MM.1S (cell line): Measurements from ENCODE around the gene AGER.

Experiments used
- DNase-seq: peaks from one replicate; pipeline ENCODE4 v3.0.0-alpha.2; 2015
- H2AFZ ChIP-seq: fragments of 300-600 bp; sonication (generic); 2 replicates; pipeline ENCODE4 v1.6.0; 2016; ENCODE audit warnings: antibody characterized with exemption, low read length
- H3F3A ChIP-seq: fragments of 300-600 bp; sonication (generic); 2 replicates; pipeline ENCODE4 v1.6.1; 2016; ENCODE audit warnings: mild to moderate bottlenecking, antibody characterized with exemption, low read length, moderate library complexity, mixed read lengths; ENCODE audit not compliant: insufficient read depth
- H3K27ac ChIP-seq: fragments of 300-600 bp; sonication (generic); 2 replicates; pipeline ENCODE4 v1.5.1; 2016; ENCODE audit warnings: mild to moderate bottlenecking, low read length
- H3K27me3 ChIP-seq: fragments of 300-600 bp; sonication (generic); replicated peaks from 2 replicates; pipeline ENCODE4 v1.6.0; 2016; ENCODE audit warnings: low read length; ENCODE audit not compliant: insufficient read depth
- H3K36me3 ChIP-seq: fragments of 300-600 bp; sonication (generic); replicated peaks from 2 replicates; pipeline ENCODE4 v1.6.1; 2016; ENCODE audit warnings: mild to moderate bottlenecking, low read length, mixed read lengths; ENCODE audit not compliant: insufficient read depth
- H3K4me1 ChIP-seq: fragments of 300-600 bp; sonication (generic); 2 replicates; pipeline ENCODE4 v1.6.1; 2016; ENCODE audit warnings: low read length, mixed read lengths
- H3K4me2 ChIP-seq: fragments of 300-600 bp; sonication (generic); 2 replicates; pipeline ENCODE4 v1.6.0; 2016; ENCODE audit warnings: low read depth, low read length
- H3K4me3 ChIP-seq: fragments of 300-600 bp; sonication (generic); 2 replicates; pipeline ENCODE4 v1.5.1; 2016; ENCODE audit warnings: low read length, mixed read lengths
- H3K79me2 ChIP-seq: fragments of 300-600 bp; sonication (generic); 2 replicates; pipeline ENCODE4 v1.6.1; 2016; ENCODE audit warnings: mixed run types, low read length, mixed read lengths
- H3K9ac ChIP-seq: fragments of 300-600 bp; sonication (generic); 2 replicates; pipeline ENCODE4 v1.6.1; 2016; ENCODE audit warnings: low read length, mixed read lengths
- H3K9me2 ChIP-seq: fragments of 300-600 bp; sonication (generic); replicated peaks from 2 replicates; pipeline ENCODE4 v1.6.1; 2016; ENCODE audit warnings: mild to moderate bottlenecking, low read length, mixed read lengths; ENCODE audit not compliant: insufficient read depth
- H3K9me3 ChIP-seq: fragments of 300-600 bp; sonication (generic); replicated peaks from 2 replicates; pipeline ENCODE4 v1.6.1; 2016; ENCODE audit warnings: mild to moderate bottlenecking, low read length, mixed read lengths; ENCODE audit not compliant: insufficient read depth
- H4K20me1 ChIP-seq: fragments of 300-600 bp; sonication (generic); 2 replicates; pipeline ENCODE4 v1.6.1; 2016; ENCODE audit warnings: mild to moderate bottlenecking, low read length, moderate library complexity, mixed read lengths; ENCODE audit not compliant: insufficient read depth
- CTCF ChIP-seq: fragments of 300-600 bp; sonication (generic); IDR thresholded peaks from 2 replicates; pipeline ENCODE4 v1.5.1; 2016; ENCODE audit warnings: antibody characterized with exemption, low read length, mixed read lengths
- EZH2 ChIP-seq: fragments of 300-600 bp; sonication (generic); optimal IDR thresholded peaks from 2 replicates; pipeline ENCODE3; 2017; ENCODE audit warnings: low read depth, mild to moderate bottlenecking, antibody characterized with exemption, low read length, mixed read lengths
- EZH2phosphoT487 ChIP-seq: fragments of 300-600 bp; sonication (generic); IDR thresholded peaks from 2 replicates; pipeline ENCODE4 v1.6.1; 2018; ENCODE audit warnings: antibody characterized with exemption, low read length

The AGER gene

GRCh38 chr6:32223258-32224235 is 39.5 kb upstream of the AGER start, which contains the start of gene NOTCH4:
TSS of gene NOTCH4 (minus strand) at chr6:32224067. CDS start at chr6:32223928, 139 bp downstream.
- no peaks in the 10 kb centered on the region for H3K9me3 ChIP-seq
- TF ChIP-seq EZH2, result no peak
- no peak for TF ChIP-seq CTCF
- TF ChIP-seq EZH2phosphoT487, result no peak
- H3K36me3 ChIP-seq, result no peaks in the 10 kb centered on the region
- H3K27me3 ChIP-seq, result peaks cover 21% of the 10 kb centered on the region
- no peak within 1 kb of the TSS for H3K27ac ChIP-seq
- no peak within 1 kb of the TSS for H2AFZ ChIP-seq
- no peak for DNase-seq
- H3K4me3 ChIP-seq, result no peak within 1 kb of the TSS
- no peaks in the 10 kb centered on the region for H3F3A ChIP-seq
- no peak within 1 kb of the TSS for H3K9ac ChIP-seq
- H3K4me2 ChIP-seq, result no peak within 1 kb of the TSS
- no peaks in the 10 kb centered on the region for H3K4me1 ChIP-seq
- no peaks in the 10 kb centered on the region for H3K79me2 ChIP-seq
- no peaks in the 10 kb centered on the region for H4K20me1 ChIP-seq
- no peaks in the 10 kb centered on the region for H3K9me2 ChIP-seq

- Histone ChIP-seq H3K9me2 (no peaks in the 10 kb centered on the region), H3F3A (no peaks in the 10 kb centered on the region), H3K27ac (no peak overlapping the region), H3K9me3 (no peaks in the 10 kb centered on the region), H3K27me3 (peaks cover 31% of the 10 kb centered on the region), H4K20me1 (no peaks in the 10 kb centered on the region), H3K36me3 (no peaks in the 10 kb centered on the region), H3K4me3 (no peak overlapping the region), H3K4me1 (no peaks in the 10 kb centered on the region), H3K9ac (no peak overlapping the region), H2AFZ (no peak overlapping the region), H3K4me2 (no peak overlapping the region), H3K79me2 (no peaks in the 10 kb centered on the region)
- DNase-seq, result no peak
- no peak for TF ChIP-seq EZH2
- TF ChIP-seq EZH2phosphoT487, result no peak
- no peak for TF ChIP-seq CTCF
These were observed 38.5 kb upstream of the AGER start for GRCh38 chr6:32222333-32223230.

GRCh38 chr6:32220021-32220420 is 36.0 kb upstream of the AGER start:
- no peak for TF ChIP-seq EZH2
- no peak for TF ChIP-seq EZH2phosphoT487
- TF ChIP-seq CTCF, result no peak
- DNase-seq, result no peak

More at GRCh38 chr6:32220021-32220420, 36.0 kb upstream of the AGER start:
- no peaks in the 10 kb centered on the region for H3K79me2 ChIP-seq
- H4K20me1 ChIP-seq, result no peaks in the 10 kb centered on the region
- H3K9me2 ChIP-seq, result no peaks in the 10 kb centered on the region
- H3F3A ChIP-seq, result no peaks in the 10 kb centered on the region
- H2AFZ ChIP-seq, result no peak overlapping the region
- peaks cover 39% of the 10 kb centered on the region for H3K27me3 ChIP-seq
- no peak overlapping the region for H3K4me2 ChIP-seq
- no peaks in the 10 kb centered on the region for H3K4me1 ChIP-seq
- H3K9ac ChIP-seq, result no peak overlapping the region
- H3K9me3 ChIP-seq, result no peaks in the 10 kb centered on the region
- H3K27ac ChIP-seq, result no peak overlapping the region
- H3K36me3 ChIP-seq, result no peaks in the 10 kb centered on the region
- H3K4me3 ChIP-seq, result no peak overlapping the region
